ENCODE results near the gene MBNL1.

Gene MBNL1

GRCh38 chr3:152290374-152290773 is 21.6 kb downstream of the MBNL1 start:
- DNase-seq: no peak
- in situ Hi-C loops (cut with MboI; ENCODE audit: low pct_unique_long_range_greater_than_20kb, low sequenced_read_pairs): loop anchor here (25.0 kb wide), 1 partner anchor 147 kb away; no protein-coding TSS in a partner anchor

DNA sequence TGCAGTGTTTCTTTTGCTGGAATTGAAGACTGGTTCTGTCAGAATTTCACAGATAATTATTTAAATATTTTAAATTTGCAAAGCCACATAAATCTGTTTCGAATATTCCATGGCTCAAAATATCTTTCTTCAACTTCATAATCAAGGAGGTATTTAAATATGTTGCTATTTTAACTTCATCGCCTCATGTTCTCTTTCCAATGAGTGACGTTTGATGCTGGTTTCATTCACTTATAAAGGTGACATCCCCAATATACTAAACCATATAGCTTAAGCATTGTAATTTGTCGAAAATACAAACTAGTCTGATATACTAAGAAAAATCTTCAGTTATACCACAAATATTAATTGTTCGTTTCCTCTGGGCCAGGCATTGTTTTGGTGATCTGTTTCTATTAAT is 22.5 kb downstream of the MBNL1 start:
- DNase-seq: no peak
- in situ Hi-C loops (cut with MboI; ENCODE audit: low pct_unique_long_range_greater_than_20kb, low sequenced_read_pairs): loop anchor here (25.0 kb wide), 1 partner anchor 146 kb away; no protein-coding TSS in a partner anchor

- in situ Hi-C loops (cut with MboI; ENCODE audit: low pct_unique_long_range_greater_than_20kb, low sequenced_read_pairs): loop anchor here (25.0 kb wide), 1 partner anchor 146 kb away; no protein-coding TSS in a partner anchor
- no peak for DNase-seq
Observed at GRCh38 chr3:152291649-152292066, 22.9 kb downstream of the MBNL1 start.

DNA sequence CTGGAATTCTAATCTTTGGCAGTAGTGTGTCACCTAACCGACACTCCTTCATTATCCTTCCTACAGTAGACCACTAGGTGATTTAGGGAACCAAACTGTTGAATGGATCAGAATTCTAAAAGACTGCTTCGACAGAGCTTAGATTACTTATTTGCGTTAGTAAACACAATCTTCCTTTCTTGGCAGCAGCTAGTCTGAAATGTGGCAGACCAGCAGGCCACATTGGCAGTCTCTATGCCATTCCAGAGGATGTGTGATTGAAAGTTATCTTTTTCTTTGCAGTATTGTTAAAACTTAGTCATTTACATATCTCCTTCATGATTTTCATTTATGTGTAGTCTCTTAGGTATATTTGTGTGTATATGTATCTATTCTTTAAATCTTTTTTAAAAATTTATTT is 23.6 kb downstream of the MBNL1 start:
- DNase-seq: no peak
- in situ Hi-C loops (cut with MboI; ENCODE audit: low pct_unique_long_range_greater_than_20kb, low sequenced_read_pairs): loop anchor here (25.0 kb wide), 1 partner anchor 145 kb away; no protein-coding TSS in a partner anchor

GRCh38 chr3:152293347-152294006 is 24.7 kb downstream of the MBNL1 start:
- in situ Hi-C loops (cut with MboI; ENCODE audit: low pct_unique_long_range_greater_than_20kb, low sequenced_read_pairs): loop anchor here (25.0 kb wide), 1 partner anchor 144 kb away; no protein-coding TSS in a partner anchor
- no peak for DNase-seq

DNA sequence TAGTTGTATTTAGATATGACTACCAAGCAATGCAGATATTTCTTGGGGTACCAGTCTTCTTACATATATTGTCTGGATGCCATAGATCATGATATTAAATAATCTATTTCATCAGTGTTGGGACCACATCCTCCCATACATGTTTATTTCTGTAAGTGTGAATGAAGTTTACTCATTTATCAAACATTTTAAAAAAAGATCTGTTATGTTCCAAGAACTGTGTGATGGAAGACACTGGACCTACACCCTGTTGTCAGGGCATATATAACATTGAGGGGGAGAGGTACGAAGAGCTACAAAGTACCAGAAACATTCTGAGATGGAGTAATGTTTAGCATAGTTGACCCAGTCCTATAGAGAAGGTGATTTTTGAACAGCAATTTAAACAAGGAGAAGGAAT is 26.6 kb downstream of the MBNL1 start:
- no peak for DNase-seq
- in situ Hi-C loops (cut with MboI; ENCODE audit: low pct_unique_long_range_greater_than_20kb, low sequenced_read_pairs): loop anchor here (25.0 kb wide), 1 partner anchor 142 kb away; no protein-coding TSS in a partner anchor

DNA sequence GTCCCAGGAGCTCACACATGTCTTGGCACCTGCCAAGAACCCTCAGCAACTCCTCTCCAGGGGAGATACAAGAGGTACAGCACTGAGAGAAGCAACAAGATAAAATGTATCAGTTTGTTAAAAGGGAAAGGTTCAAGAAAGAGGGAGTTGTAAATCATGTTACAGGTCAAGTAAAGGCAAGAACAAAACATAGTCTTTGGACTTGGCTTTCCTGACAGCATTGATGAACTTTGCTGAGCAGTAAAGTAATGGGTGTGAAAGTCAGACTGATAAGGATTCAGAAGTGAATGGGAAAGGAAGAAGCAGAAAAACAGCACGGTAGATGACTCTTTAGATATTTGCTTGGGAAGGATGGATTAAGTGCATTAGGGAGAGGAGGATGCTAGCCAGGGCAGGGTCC is 27.1 kb downstream of the MBNL1 start:
- in situ Hi-C loops (cut with MboI; ENCODE audit: low pct_unique_long_range_greater_than_20kb, low sequenced_read_pairs): loop anchor here (25.0 kb wide), 1 partner anchor 141 kb away; no protein-coding TSS in a partner anchor

GRCh38 chr3:152296382-152296781 is 27.7 kb downstream of the MBNL1 start:
- in situ Hi-C loops (cut with MboI; ENCODE audit: low pct_unique_long_range_greater_than_20kb, low sequenced_read_pairs): loop anchor here (25.0 kb wide), 1 partner anchor 141 kb away; no protein-coding TSS in a partner anchor
- no peak for DNase-seq

More for the DNA sequence above, 27.1 kb downstream of the MBNL1 start:
- DNase-seq: no peak

DNA sequence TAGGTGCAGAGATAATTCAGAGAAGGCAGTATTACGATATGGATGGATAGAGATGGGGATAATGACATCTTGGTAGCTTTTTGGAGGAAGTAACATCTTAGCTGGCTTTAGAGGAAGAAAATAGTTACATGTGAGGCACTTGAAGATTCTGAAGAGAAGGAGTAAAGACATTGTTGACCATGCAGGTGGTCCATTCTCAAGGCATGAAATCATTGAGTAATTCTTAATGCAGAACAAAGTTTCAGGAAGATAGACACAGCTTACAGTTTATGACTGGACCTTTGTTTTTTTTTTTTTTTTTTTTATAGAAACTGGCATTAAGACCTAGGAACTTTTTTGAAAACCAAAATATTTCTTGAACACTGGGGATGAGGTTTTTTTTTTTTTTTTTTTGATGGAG is 28.2 kb downstream of the MBNL1 start:
- DNase-seq: no peak
- in situ Hi-C loops (cut with MboI; ENCODE audit: low pct_unique_long_range_greater_than_20kb, low sequenced_read_pairs): loop anchor here (25.0 kb wide), 1 partner anchor 140 kb away; no protein-coding TSS in a partner anchor

GRCh38 chr3:152298393-152299248 is 29.9 kb downstream of the MBNL1 start:
- in situ Hi-C loops (cut with MboI; ENCODE audit: low pct_unique_long_range_greater_than_20kb, low sequenced_read_pairs): loop anchor here (25.0 kb wide), 1 partner anchor 139 kb away; no protein-coding TSS in a partner anchor
- DNase-seq: peak; percentile 88

DNA sequence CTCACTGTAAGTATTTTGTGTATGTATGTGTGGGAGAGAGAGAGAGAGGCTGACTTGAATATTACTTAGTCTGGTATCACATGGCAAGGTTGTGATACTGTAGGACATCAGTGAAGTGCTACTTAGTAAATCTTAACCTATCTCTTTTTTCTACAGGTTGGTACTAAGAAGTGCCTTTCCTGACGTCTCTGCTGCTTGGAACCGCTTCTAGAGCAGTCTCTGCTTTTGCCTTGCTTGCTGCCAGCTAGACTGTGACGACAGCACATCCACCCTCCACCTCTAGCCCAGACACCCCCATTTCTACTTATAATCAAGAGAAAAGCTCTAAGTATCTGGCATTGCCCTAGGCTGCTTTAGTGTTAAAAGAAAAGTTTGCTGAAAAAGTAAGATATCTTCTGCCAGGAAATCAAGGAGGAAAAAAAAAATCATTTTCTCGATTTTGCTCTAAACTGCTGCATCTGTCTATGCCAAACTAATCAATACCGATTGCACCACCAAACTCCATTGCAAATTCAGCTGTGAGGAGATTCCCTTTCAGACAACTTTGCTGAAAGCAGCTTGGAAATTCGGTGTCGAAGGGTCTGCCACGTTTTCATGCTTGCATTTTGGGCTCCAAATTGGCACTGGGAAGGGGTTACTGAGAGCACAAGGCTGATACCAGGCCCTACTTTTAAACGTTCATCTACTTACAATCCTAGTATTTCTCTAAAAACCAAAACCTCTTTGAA is 30.7 kb downstream of the MBNL1 start:
- no peak for DNase-seq
- in situ Hi-C loops (cut with MboI; ENCODE audit: low pct_unique_long_range_greater_than_20kb, low sequenced_read_pairs): loop anchor here (25.0 kb wide), 1 partner anchor 138 kb away; no protein-coding TSS in a partner anchor

DNA sequence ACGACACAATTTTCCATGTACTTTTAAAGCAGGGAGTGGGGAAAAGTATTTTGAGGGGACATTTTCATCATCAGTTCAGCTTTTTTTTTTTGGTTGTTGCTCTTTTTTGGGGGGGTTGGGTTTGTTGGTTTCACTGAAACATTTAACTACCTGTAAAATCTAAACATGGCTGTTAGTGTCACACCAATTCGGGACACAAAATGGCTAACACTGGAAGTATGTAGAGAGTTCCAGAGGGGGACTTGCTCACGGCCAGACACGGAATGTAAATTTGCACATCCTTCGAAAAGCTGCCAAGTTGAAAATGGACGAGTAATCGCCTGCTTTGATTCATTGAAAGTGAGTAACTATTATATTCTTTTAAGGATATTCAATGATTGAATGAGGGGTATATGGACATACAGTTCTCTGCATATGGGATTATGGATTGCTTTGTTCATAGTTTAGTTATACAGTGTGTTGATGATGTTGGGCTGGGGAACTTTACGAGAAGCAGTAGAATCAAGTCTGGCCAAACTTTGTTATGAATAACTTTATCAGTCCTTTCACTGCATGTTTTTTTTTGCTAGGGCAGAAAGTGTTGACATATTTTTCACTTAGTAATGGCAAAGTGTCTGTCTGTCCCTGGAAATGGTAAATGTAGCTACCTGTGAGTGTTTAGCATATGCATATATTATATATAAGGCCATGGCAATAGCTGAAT is 31.5 kb downstream of the MBNL1 start:
- no peak for DNase-seq
- in situ Hi-C loops (cut with MboI; ENCODE audit: low pct_unique_long_range_greater_than_20kb, low sequenced_read_pairs): no loop called here

GRCh38 chr3:152301745-152302181 is 33.0 kb downstream of the MBNL1 start:
- in situ Hi-C loops (cut with MboI; ENCODE audit: low pct_unique_long_range_greater_than_20kb, low sequenced_read_pairs): no loop called here
- DNase-seq: no peak

GRCh38 chr3:152302521-152303021 is 33.8 kb downstream of the MBNL1 start:
- no peak for DNase-seq
- in situ Hi-C loops (cut with MboI; ENCODE audit: low pct_unique_long_range_greater_than_20kb, low sequenced_read_pairs): no loop called here

DNA sequence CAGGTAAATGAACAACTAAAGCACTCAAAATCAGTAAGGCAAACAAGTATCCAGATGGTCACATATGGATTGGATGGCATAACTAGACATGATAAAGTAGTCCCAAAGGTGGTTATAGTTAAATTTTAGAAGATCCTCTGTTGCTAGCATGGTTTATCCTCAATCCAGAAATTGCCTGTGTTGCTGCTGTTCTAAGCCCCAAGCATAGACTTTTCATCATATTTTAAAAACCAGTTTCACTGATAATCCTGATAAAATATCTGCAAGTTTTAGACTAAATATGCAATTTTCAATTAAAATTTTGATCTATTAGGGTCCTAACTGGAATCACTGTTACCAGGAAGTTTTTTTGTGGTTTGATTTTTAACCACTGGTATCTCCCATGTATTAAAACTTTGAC is 35.4 kb downstream of the MBNL1 start:
- in situ Hi-C loops (cut with MboI; ENCODE audit: low pct_unique_long_range_greater_than_20kb, low sequenced_read_pairs): no loop called here
- no peak for DNase-seq

DNA sequence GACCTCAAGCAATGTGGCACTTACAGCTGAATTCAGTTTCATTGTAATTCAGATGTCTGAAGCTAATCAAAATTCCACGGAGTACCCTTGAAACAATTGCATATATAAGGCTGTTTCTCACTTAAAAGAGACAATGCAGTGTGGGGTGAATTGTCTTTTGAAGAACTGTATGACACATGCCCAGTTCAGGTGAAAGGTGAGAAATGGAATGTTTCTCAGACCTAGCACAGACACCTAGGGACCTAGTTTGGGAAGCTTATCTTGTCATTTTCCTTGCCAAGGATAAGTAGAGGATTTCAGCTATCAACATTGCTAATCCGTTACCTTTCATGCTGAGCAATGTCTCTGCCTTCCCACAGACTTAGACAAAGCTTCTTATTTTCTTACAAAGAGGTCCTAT is 36.3 kb downstream of the MBNL1 start:
- DNase-seq: no peak
- in situ Hi-C loops (cut with MboI; ENCODE audit: low pct_unique_long_range_greater_than_20kb, low sequenced_read_pairs): no loop called here

- in situ Hi-C loops (cut with MboI; ENCODE audit: low pct_unique_long_range_greater_than_20kb, low sequenced_read_pairs): no loop called here
- DNase-seq: no peak
Observed at GRCh38 chr3:152307829-152308474, 39.2 kb downstream of the MBNL1 start.

DNA sequence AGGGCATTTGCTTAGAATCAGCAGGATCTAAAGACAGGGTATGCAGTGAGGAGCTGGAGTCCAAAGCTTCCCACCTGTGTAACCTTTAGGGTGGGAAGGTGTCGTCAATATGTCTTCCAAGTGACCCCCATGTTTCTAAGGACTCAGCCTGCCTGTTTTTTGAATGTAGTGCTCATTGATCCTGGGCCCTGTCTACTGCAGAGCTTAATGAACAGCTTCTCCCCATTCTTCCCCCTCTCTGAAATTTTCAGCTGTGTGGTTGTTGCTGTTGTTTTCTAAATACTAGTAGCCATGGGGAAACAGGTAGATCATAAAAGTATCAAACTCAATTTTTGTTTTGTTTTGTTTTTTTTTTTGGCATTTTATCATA is 39.7 kb downstream of the MBNL1 start:
- no peak for DNase-seq
- in situ Hi-C loops (cut with MboI; ENCODE audit: low pct_unique_long_range_greater_than_20kb, low sequenced_read_pairs): no loop called here
